ENCODE data around the gene IFITM10.

- TF ChIP-seq, protein P1, sequence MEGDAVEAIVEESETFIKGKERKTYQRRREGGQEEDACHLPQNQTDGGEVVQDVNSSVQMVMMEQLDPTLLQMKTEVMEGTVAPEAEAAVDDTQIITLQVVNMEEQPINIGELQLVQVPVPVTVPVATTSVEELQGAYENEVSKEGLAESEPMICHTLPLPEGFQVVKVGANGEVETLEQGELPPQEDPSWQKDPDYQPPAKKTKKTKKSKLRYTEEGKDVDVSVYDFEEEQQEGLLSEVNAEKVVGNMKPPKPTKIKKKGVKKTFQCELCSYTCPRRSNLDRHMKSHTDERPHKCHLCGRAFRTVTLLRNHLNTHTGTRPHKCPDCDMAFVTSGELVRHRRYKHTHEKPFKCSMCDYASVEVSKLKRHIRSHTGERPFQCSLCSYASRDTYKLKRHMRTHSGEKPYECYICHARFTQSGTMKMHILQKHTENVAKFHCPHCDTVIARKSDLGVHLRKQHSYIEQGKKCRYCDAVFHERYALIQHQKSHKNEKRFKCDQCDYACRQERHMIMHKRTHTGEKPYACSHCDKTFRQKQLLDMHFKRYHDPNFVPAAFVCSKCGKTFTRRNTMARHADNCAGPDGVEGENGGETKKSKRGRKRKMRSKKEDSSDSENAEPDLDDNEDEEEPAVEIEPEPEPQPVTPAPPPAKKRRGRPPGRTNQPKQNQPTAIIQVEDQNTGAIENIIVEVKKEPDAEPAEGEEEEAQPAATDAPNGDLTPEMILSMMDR (IDR thresholded peaks at IDR 0.05; ENCODE audit: poor library complexity), result no peak
- no peak for TF ChIP-seq EZH2 (IDR thresholded peaks at IDR 0.05; ENCODE audit: borderline replicate concordance)
These were observed 60.0 kb downstream of the IFITM10 start for GRCh38 chr11:1690167-1691025.
